ENCODE data around the gene TMEM132C. TPM values are rescaled to one million over a fixed set of nuclear protein-coding genes. Genes with fewer than 3 reads are reported as not detected.
"Not testable (repeated sequence)": the region's sequence is repeated elsewhere in the genome, so short reads cannot be mapped to it uniquely, and the experiment has no call there.

TMEM132C gene
- total RNA-seq, 4 donors from 2014 or later = 2.0 to 3.7 (median 3.0) TPM

- 60 to 62% methylated on average over 7 of the region's 7 CpGs for WGBS, 2 donors
- no peak for DNase-seq (ENCODE audit: low spot score in 2 of 2)
- H3K4me3 ChIP-seq (ENCODE audit: low read depth, poor library complexity, severe bottlenecking) = no peak overlapping the region
- intact Hi-C loops (cut with DNase I; ENCODE audit: low total_unique reads) = no loop called here
- TF ChIP-seq POLR2A (IDR thresholded peaks at IDR 0.05) (no peak), CTCF (IDR thresholded peaks at IDR 0.05) (no peak)
Observed at GRCh38 chr12:128476266-128476665, 209.3 kb downstream of the TMEM132C start.

GRCh38 chr12:128483526-128484255, 216.7 kb downstream of the TMEM132C start:
- H3K4me3 ChIP-seq (ENCODE audit: low read depth, poor library complexity, severe bottlenecking) = no peak overlapping the region
- no peak for DNase-seq (ENCODE audit: low spot score in 2 of 2)
- TF ChIP-seq POLR2A (IDR thresholded peaks at IDR 0.05) = no peak
- no peak for TF ChIP-seq CTCF (IDR thresholded peaks at IDR 0.05)
- WGBS, 2 donors = 84 to 87% methylated on average over 9 of the region's 9 CpGs
- intact Hi-C loops (cut with DNase I; ENCODE audit: low total_unique reads) = no loop called here

- intact Hi-C loops (cut with DNase I; ENCODE audit: low total_unique reads) = not testable (repeated sequence)
Observed at GRCh38 chr12:128497376-128497775, 230.4 kb downstream of the TMEM132C start.

GRCh38 chr12:128507470-128507869, 240.5 kb downstream of the TMEM132C start:
- no peak overlapping the region for H3K4me3 ChIP-seq (ENCODE audit: low read depth, poor library complexity, severe bottlenecking)
- DNase-seq (ENCODE audit: low spot score in 2 of 2) = no peak
- intact Hi-C loops (cut with DNase I; ENCODE audit: low total_unique reads) = no loop called here
- WGBS, 2 donors = 82 to 88% methylated on average over 7 of the region's 7 CpGs
- TF ChIP-seq CTCF (IDR thresholded peaks at IDR 0.05) (no peak), POLR2A (IDR thresholded peaks at IDR 0.05) (no peak)

More at GRCh38 chr12:128497376-128497775, 230.4 kb downstream of the TMEM132C start:
- 95% methylated on average over 13 of the region's 13 CpGs for WGBS, 2 donors
- H3K4me3 ChIP-seq (ENCODE audit: low read depth, poor library complexity, severe bottlenecking); DNase-seq (ENCODE audit: low spot score in 2 of 2): not testable (repeated sequence)

GRCh38 chr12:128509170-128509569, 242.2 kb downstream of the TMEM132C start:
- WGBS, 2 donors = 93 to 95% methylated on average over 4 of the region's 4 CpGs
- TF ChIP-seq CTCF (IDR thresholded peaks at IDR 0.05) (no peak), POLR2A (IDR thresholded peaks at IDR 0.05) (no peak)
- no peak overlapping the region for H3K4me3 ChIP-seq (ENCODE audit: low read depth, poor library complexity, severe bottlenecking)
- intact Hi-C loops (cut with DNase I; ENCODE audit: low total_unique reads) = no loop called here
- no peak for DNase-seq (ENCODE audit: low spot score in 2 of 2)

- 84 to 85% methylated on average over 8 of the region's 8 CpGs for WGBS, 2 donors
- DNase-seq (ENCODE audit: low spot score in 2 of 2) = no peak
- H3K4me3 ChIP-seq (ENCODE audit: low read depth, poor library complexity, severe bottlenecking) = no peak overlapping the region
- TF ChIP-seq CTCF (IDR thresholded peaks at IDR 0.05) = no peak
- intact Hi-C loops (cut with DNase I; ENCODE audit: low total_unique reads) = no loop called here
Observed at GRCh38 chr12:128510511-128510910, 243.5 kb downstream of the TMEM132C start.

Data from lower leg skin (tissue), 4 donors.